ENCODE data around the gene DEGS1.

The DEGS1 gene

DNA sequence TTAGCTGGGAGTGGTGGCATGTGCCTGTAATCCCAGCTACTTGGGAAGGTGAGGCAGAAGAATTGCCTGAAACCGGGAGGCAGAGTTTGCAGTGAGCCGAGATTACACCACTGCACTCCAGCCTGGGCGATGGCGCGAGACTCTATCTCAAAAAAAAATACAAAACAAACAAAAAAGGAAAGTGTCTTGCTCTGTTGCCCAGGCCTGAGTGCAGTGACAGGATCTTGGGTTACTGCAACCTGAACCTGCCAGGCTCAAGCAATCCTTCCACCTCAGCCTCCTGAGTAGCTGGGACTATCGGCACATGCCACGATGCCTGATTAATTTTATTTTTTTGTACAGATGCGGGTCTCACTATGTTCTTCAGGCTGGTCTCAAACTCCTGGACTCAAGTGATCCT lies 33.3 kb downstream of the DEGS1 start:
- DNase-seq (ENCODE audit: low read depth) = no peak

DNA sequence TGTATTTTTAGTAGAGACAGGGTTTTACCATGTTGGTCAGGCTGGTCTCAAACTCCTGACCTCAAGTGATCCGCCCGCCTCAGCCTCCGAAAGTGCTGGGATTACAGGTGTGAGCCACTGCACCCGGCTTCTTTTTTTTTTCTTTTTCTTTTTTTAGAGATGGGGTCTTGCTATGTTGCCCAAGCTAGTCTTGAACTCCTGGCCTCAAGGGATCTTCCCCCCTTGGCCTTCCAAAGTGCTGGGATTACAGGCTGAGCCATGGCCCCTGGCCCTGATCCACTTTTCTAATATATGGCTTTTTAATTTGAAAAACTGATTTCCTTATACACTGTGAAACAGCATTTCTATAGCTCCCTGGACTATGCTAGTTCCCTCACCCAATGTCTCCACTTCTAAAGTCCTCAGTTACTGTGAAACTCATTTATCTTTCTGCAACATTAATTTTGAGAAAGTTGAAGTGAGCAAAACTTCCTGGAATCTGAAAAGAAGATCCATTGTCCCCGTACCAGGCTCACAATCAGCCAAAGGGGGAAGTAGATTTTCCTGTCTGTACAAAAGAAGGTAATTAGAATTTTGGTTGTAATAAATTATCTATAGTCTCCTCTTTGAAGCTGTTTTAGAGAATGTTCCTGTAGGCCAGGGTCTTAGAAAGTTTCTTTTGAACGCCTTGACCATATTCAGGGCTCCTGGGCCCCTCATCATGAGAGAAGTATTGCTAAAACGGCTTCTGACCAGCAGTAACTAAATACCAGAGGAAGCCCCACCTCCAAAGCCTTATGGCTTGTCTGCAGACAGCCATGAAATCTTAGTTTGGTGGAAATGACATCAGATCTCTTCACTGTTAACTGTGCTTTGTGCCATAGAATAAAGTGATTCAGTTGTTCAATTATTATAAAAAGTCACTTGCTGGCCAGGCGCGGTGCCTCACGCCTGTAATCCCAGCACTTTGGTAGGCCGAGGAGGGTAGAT lies 34.9 kb downstream of the DEGS1 start:
- no peak for DNase-seq (ENCODE audit: low read depth)

GRCh38 chr1:224219011-224219611 lies 36.1 kb downstream of the DEGS1 start:
- DNase-seq (ENCODE audit: low read depth) = no peak

GRCh38 chr1:224219612-224220059 lies 36.6 kb downstream of the DEGS1 start:
- no peak for DNase-seq (ENCODE audit: low read depth)

DNA sequence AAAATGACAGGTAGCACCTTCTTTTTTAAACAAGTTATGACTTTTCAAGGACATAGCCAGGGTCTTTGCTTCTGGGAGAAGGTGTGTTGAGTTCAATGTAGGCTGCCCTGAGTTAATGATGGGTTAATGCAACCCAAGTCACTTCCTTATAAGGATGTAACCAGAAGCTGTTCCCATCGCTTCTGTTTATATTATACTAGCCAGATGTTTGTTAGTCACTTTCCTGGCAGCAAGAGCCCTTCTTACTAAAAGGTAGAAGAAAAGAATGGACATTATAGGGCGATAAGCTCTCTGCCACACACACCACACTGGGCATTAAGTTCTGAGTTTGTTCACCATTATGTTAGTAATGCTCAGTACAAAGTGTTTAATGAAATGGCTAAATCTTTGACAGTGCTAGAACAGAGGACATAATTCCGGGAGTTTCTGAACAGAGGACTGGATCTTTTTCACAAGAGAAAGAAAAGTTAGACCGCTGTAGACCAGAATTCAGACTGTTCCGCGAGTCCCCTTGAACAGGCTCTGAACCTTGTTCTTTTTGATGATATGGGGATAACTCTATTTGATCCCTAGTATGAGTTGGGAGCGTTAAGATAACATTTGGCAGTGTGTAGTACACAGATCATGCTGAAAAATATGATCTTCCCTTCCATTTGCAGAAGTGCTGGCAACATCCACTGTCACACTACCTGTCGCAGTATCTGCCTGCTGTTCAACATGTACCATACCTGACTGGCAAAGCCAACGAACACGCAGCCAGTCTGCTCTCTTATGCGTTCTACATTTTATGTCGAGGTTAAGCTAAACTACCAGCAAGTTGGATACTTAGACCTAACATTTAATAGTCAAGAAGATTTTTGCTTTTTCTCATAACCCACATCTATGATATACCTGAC lies 41.0 kb downstream of the DEGS1 start:
- no peak for DNase-seq (ENCODE audit: low read depth)

GRCh38 chr1:224226849-224227502 lies 43.9 kb downstream of the DEGS1 start:
- no peak for DNase-seq (ENCODE audit: low read depth)

GRCh38 chr1:224234017-224234416 lies 51.0 kb downstream of the DEGS1 start:
- DNase-seq (ENCODE audit: low read depth) = no peak

DNA sequence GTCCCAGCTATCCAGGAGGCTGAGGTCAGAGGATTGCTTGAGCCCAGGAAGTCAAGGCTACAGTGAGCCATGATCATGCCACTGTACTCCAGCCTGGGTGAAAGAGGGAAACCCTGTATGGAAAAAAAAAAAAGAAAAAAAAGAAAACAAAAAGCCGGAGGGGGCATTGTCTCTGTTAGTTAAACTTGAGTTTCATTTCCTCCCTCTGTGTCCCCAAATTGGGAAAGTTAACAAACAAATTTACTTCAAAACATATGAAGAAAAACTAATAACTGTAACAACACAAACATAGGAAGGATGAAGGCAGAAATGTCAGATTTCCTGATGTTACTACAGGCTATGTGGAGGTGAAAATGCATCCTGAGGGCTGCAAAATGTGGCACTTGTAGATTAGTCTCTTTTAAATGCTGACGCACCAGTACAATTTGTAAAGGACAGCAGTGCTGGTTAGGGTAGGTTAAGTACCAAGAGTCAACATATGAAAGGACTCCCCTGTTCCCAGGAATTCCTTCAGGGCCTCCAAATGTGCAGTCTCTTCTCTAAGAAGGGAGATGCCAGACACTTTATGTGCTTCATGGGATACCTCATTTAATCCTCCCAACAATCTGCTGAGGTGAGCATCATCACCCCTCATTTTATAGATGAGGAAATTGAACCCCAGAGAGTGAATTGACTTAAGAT lies 52.9 kb downstream of the DEGS1 start:
- no peak for DNase-seq (ENCODE audit: low read depth)

DNA sequence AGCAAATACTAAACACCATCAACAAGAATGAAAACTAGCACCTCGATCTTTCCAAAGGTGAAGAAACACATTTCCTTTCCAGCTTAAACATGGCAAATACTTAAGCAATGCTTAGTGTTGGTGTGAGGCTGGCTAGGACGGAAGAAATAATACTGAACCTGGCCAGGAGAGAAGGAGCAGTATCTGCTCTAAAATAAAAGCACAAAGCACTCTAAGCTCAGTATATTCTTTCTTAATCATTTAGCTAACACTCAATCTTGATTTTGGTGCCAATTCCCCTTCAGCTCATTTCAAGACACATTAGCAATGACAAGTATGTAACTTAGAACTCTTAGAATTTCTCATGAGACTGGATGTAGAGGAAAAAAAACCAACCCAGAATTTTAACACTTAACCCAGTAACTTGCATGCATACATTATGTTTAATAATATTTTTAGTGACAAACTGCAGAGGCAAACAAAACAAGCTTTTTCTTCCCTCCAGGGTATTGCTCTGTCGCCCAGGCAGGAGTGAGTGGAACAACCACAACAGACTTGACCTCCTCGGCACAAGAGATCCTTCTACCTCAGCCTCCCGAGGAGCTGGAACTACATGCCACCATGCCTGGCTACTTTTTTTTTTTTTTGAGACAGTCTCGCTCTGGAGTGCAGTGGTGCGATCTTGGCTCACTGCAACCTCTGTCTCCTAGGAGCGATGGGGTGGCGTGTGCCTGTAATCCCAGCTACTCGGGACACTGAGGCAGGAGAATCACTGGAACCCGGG lies 54.3 kb downstream of the DEGS1 start:
- no peak for DNase-seq (ENCODE audit: low read depth)

DNA sequence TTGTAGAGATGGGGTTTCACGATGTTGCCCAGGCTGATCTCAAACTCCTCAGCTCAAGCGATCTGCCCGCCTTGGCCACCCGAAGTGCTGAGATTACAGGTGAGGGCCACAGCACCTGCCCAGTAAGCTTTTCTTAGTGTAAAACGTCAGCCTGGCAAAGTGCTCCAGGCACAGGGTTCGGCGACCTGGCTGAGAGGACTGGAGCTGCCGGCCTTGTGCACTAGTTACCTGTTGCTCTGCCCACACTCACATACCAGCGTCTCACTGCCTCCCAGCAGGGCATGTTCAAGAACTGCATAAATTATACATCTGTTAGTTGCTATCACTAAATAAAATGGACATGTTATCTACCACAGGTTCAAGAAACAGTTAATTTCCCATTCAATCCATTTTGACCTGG lies 55.2 kb downstream of the DEGS1 start:
- no peak for DNase-seq (ENCODE audit: low read depth)

DNA sequence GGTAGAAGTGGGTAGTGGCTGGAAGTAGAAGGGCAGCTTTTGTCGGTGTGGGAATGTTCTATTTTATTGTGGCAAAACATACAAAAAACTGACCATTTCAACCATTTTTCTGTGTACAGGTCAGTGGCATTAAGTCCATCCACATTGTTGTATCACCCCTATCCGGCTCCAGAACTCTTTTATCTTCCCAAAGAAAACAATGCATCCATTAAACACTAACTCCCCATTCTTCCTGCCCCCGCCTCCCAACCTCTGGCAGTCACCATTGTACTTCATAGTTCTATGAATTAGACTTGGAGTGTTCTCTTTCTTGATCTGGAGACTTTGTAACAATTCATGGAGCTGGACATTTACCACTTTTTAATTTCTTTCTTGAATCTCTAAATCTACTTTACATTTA lies 55.7 kb downstream of the DEGS1 start:
- no peak for DNase-seq (ENCODE audit: low read depth)
